ENCODE results near the gene ACTL6A. TPM values are rescaled to one million over a fixed set of nuclear protein-coding genes. Genes with fewer than 3 reads are reported as not detected.

Gene ACTL6A
- total RNA-seq, 1 experiment from 2014 or later: 89.2 TPM

GRCh38 chr3:179606534-179607085 lies 43.9 kb downstream of the ACTL6A start:
- no peaks in the 10 kb centered on the region for H3K27me3 Mint-ChIP-seq (ENCODE audit: insufficient read depth, unreplicated experiment)
- H3K36me3 ChIP-seq (ENCODE audit: control insufficient read depth, insufficient read depth, low read length): no peaks in the 10 kb centered on the region; the same call in 1 of the 2 replicates
- H3K36me3 Mint-ChIP-seq (ENCODE audit: insufficient read depth, unreplicated experiment): peaks cover 27% of the 10 kb centered on the region
- peak overlapping the region; percentile 19 for H3K4me3 Mint-ChIP-seq (ENCODE audit: unreplicated experiment)
- BruUV-seq (replicated peaks): no TSS peak
- ChIA-PET POLR2A (no interaction called here), CTCF (no interaction called here)
- no peaks in the 10 kb centered on the region for H3K9me3 ChIP-seq
- H3K9me3 Mint-ChIP-seq (ENCODE audit: unreplicated experiment): no peaks in the 10 kb centered on the region
- DNase-seq: no peak
- intact Hi-C loops (cut with micrococcal nuclease; ENCODE audit: unreplicated experiment): no loop called here
- H3K4me1 ChIP-seq: peaks cover 7% of the 10 kb centered on the region; the same call in 1 of the 2 replicates
- no peak overlapping the region for H3K4me3 ChIP-seq (ENCODE audit: low read depth, low read length)
- no peaks in the 10 kb centered on the region for H3K4me1 Mint-ChIP-seq (ENCODE audit: low read depth, unreplicated experiment)
- no peaks in the 10 kb centered on the region for H3K27me3 ChIP-seq (replicated peaks; ENCODE audit: control insufficient read depth, insufficient read depth, low read length)
- TF ChIP-seq, protein P1, sequence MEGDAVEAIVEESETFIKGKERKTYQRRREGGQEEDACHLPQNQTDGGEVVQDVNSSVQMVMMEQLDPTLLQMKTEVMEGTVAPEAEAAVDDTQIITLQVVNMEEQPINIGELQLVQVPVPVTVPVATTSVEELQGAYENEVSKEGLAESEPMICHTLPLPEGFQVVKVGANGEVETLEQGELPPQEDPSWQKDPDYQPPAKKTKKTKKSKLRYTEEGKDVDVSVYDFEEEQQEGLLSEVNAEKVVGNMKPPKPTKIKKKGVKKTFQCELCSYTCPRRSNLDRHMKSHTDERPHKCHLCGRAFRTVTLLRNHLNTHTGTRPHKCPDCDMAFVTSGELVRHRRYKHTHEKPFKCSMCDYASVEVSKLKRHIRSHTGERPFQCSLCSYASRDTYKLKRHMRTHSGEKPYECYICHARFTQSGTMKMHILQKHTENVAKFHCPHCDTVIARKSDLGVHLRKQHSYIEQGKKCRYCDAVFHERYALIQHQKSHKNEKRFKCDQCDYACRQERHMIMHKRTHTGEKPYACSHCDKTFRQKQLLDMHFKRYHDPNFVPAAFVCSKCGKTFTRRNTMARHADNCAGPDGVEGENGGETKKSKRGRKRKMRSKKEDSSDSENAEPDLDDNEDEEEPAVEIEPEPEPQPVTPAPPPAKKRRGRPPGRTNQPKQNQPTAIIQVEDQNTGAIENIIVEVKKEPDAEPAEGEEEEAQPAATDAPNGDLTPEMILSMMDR (IDR thresholded peaks at IDR 0.05; ENCODE audit: insufficient read depth in 1 of 2, low read depth in 1 of 2, low read length in 1 of 2, severe bottlenecking in 1 of 2, unreplicated experiment in 1 of 2): no peak
- H3K27ac Mint-ChIP-seq (ENCODE audit: unreplicated experiment): no peak overlapping the region

GRCh38 chr3:179608931-179609720 lies 46.4 kb downstream of the ACTL6A start:
- DNase-seq: no peak
- peaks cover 26% of the 10 kb centered on the region for H3K36me3 Mint-ChIP-seq (ENCODE audit: insufficient read depth, unreplicated experiment)
- H3K4me1 Mint-ChIP-seq (ENCODE audit: low read depth, unreplicated experiment): peaks cover 8% of the 10 kb centered on the region
- intact Hi-C loops (cut with micrococcal nuclease; ENCODE audit: unreplicated experiment): no loop called here
- H3K27ac Mint-ChIP-seq (ENCODE audit: unreplicated experiment): no peak overlapping the region
- ChIA-PET POLR2A (interaction anchor here (0.6 kb wide), 1 partner anchor 1741 kb away, joined by 3 read pairs; no protein-coding TSS in a partner anchor), CTCF (no interaction called here)
- TF ChIP-seq, protein P1 (IDR thresholded peaks at IDR 0.05; ENCODE audit: insufficient read depth in 1 of 2, low read depth in 1 of 2, low read length in 1 of 2, severe bottlenecking in 1 of 2, unreplicated experiment in 1 of 2): no peak
- H3K27me3 Mint-ChIP-seq (ENCODE audit: insufficient read depth, unreplicated experiment): no peaks in the 10 kb centered on the region
- H3K9me3 Mint-ChIP-seq (ENCODE audit: unreplicated experiment): no peaks in the 10 kb centered on the region
- BruUV-seq (replicated peaks): no TSS peak
- no peaks in the 10 kb centered on the region for H3K27me3 ChIP-seq (replicated peaks; ENCODE audit: control insufficient read depth, insufficient read depth, low read length)
- no peak overlapping the region for H3K4me3 ChIP-seq (ENCODE audit: low read depth, low read length)
- no peaks in the 10 kb centered on the region for H3K9me3 ChIP-seq
- no peak overlapping the region for H3K4me3 Mint-ChIP-seq (ENCODE audit: unreplicated experiment)
- peaks cover 11% of the 10 kb centered on the region; the same call in 1 of the 2 replicates for H3K4me1 ChIP-seq
- no peaks in the 10 kb centered on the region; the same call in 1 of the 2 replicates for H3K36me3 ChIP-seq (ENCODE audit: control insufficient read depth, insufficient read depth, low read length)

- no TSS peak for BruUV-seq (replicated peaks)
- Mint-ChIP-seq H3K27ac (ENCODE audit: unreplicated experiment) (no peak overlapping the region), H3K27me3 (ENCODE audit: insufficient read depth, unreplicated experiment) (no peaks in the 10 kb centered on the region), H3K4me1 (ENCODE audit: low read depth, unreplicated experiment) (peaks cover 8% of the 10 kb centered on the region), H3K36me3 (ENCODE audit: insufficient read depth, unreplicated experiment) (peaks cover 16% of the 10 kb centered on the region), H3K9me3 (ENCODE audit: unreplicated experiment) (no peaks in the 10 kb centered on the region), H3K4me3 (ENCODE audit: unreplicated experiment) (no peak overlapping the region)
- Histone ChIP-seq H3K27me3 (replicated peaks; ENCODE audit: control insufficient read depth, insufficient read depth, low read length) (no peaks in the 10 kb centered on the region), H3K4me1 (peaks cover 17% of the 10 kb centered on the region; the same call in 1 of the 2 replicates), H3K4me3 (ENCODE audit: low read depth, low read length) (no peak overlapping the region), H3K9me3 (no peaks in the 10 kb centered on the region), H3K36me3 (ENCODE audit: control insufficient read depth, insufficient read depth, low read length) (no peaks in the 10 kb centered on the region; the same call in 1 of the 2 replicates)
- no peak for DNase-seq
- POLR2A ChIA-PET: no interaction called here
- CTCF ChIA-PET: no interaction called here
- TF ChIP-seq, protein P1 (IDR thresholded peaks at IDR 0.05; ENCODE audit: insufficient read depth in 1 of 2, low read depth in 1 of 2, low read length in 1 of 2, severe bottlenecking in 1 of 2, unreplicated experiment in 1 of 2): no peak
- intact Hi-C loops (cut with micrococcal nuclease; ENCODE audit: unreplicated experiment): no loop called here
Observed at GRCh38 chr3:179610066-179610465, 47.3 kb downstream of the ACTL6A start.
